Stomach smooth muscle (tissue), 2 donors: ENCODE data around the gene HPS3.

Source experiments
- H3K27ac ChIP-seq: one replicate; pipeline ENCODE4 v1.7.0; 2013; ENCODE audit warnings: mild to moderate bottlenecking, low read length, inconsistent platforms
- H3K27me3 ChIP-seq, 2 donors: one replicate each; pipeline ENCODE4 v1.7.0; 2013; ENCODE audit warnings: low read length in 2 of 2; ENCODE audit not compliant: insufficient read depth in 2 of 2, control insufficient read depth in 1 of 2
- H3K36me3 ChIP-seq, 2 donors: one replicate each; pipeline ENCODE4 v1.7.0; 2013; ENCODE audit warnings: low read length in 2 of 2; ENCODE audit not compliant: control insufficient read depth in 2 of 2, insufficient read depth in 2 of 2
- H3K4me1 ChIP-seq: one replicate; pipeline ENCODE4 v1.7.0; 2013; ENCODE audit warnings: low read length; ENCODE audit not compliant: control insufficient read depth, insufficient read depth
- H3K4me3 ChIP-seq, 2 donors: one replicate each; pipeline ENCODE4 v1.7.0; 2013; ENCODE audit warnings: low read length in 2 of 2
- H3K9ac ChIP-seq, 2 donors: one replicate each; pipeline ENCODE4 v1.7.0; 2013; ENCODE audit warnings: low read length in 2 of 2, mild to moderate bottlenecking in 1 of 2
- H3K9me3 ChIP-seq, 2 donors: one replicate each; pipeline ENCODE4 v1.7.0; 2013; ENCODE audit warnings: low read length in 2 of 2; ENCODE audit not compliant: control insufficient read depth in 2 of 2
- donor health status: healthy.
- donor health status: Pancreatic carcinoma.

HPS3 gene

DNA sequence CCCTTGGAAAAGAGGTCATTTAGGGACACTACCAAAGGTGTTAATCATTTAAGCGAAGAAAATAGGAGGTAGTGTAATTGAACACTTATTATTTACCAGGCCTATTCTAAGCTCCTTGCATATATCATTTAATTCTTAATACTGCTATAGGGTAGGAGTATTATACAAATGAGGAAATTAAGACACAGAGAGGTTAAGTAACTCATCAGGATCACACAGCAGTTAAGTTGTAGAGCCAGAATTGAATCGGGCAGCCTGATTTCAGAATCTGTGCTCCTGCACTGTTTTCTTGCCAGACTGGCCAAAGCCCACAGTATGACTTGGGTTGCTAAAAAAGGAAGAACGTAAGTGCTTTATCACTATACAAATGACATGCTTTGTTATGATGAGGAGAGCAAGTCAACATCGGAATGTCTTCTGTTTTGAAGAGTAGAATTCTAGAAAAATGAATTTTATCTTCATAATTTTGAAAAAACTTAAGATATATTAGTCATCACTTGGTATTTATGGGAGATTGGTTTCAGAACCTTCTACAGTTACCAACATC is 31.4 kb downstream of the HPS3 start:
- Histone ChIP-seq H3K36me3 (peaks cover 8 to 20% of the 10 kb centered on the region in 2 donors), H3K9me3 (no peaks in the 10 kb centered on the region), H3K4me1 (no peaks in the 10 kb centered on the region), H3K4me3 (no peak overlapping the region), H3K27ac (no peak overlapping the region), H3K9ac (no peak overlapping the region), H3K27me3 (no peaks in the 10 kb centered on the region)

GRCh38 chr3:149162007-149162406 is 32.6 kb downstream of the HPS3 start:
- H3K4me3 ChIP-seq: no peak overlapping the region
- peaks cover 4 to 17% of the 10 kb centered on the region in 2 donors for H3K36me3 ChIP-seq
- H3K27ac ChIP-seq: no peak overlapping the region
- H3K4me1 ChIP-seq: no peaks in the 10 kb centered on the region
- no peak overlapping the region for H3K9ac ChIP-seq
- H3K27me3 ChIP-seq: no peaks in the 10 kb centered on the region
- H3K9me3 ChIP-seq: no peaks in the 10 kb centered on the region

DNA sequence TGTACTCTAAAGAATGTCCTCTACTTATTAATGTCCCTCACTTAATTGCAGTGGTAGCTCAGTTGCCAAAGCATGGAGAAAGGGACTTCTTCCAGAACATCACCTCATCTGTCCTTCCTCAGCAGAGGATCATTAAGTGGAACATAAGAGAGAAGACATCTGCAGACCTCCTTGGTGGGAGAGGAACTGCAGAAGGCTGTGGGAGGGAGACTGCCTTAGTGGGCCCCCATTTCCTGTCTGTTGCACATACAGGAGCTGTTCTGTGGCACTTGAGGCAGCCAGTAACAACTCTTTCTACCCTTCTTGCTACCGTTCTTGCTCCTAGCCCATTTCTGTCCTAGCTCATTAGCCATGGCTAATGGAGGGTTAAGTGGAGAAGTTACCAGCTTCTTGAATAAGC is 33.6 kb downstream of the HPS3 start:
- Histone ChIP-seq H3K9me3 (no peaks in the 10 kb centered on the region), H3K27ac (no peak overlapping the region), H3K36me3 (peaks cover 10 to 12% of the 10 kb centered on the region in 2 donors), H3K4me3 (no peak overlapping the region), H3K27me3 (no peaks in the 10 kb centered on the region), H3K9ac (no peak overlapping the region), H3K4me1 (no peaks in the 10 kb centered on the region)

DNA sequence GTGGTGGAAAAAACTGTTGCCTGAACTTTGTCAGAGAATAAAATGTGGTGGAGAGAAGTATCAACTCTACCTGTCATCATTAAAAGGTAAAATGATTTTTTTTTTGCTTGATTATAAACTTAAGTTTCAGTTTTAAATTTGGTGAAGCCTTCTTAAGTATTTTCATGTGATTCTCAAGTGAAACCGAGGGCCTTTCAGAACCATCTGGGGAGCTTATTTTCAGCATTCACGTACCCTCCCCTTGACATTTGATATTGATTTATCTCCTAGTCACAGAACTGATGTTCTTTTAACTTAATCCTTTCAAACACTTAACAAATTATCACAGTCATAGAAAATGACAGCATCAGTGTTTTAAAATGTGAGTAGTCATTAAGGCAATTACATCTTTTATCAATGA is 38.5 kb downstream of the HPS3 start:
- Histone ChIP-seq H3K27me3 (no peaks in the 10 kb centered on the region), H3K9ac (no peak overlapping the region), H3K36me3 (peaks cover 17 to 18% of the 10 kb centered on the region in 2 donors), H3K4me1 (no peaks in the 10 kb centered on the region), H3K27ac (no peak overlapping the region), H3K4me3 (no peak overlapping the region), H3K9me3 (no peaks in the 10 kb centered on the region)

- H3K4me1 ChIP-seq: no peaks in the 10 kb centered on the region
- H3K27me3 ChIP-seq: no peaks in the 10 kb centered on the region
- no peak overlapping the region for H3K27ac ChIP-seq
- H3K9me3 ChIP-seq: no peaks in the 10 kb centered on the region
- peaks cover 12 to 13% of the 10 kb centered on the region in 2 donors for H3K36me3 ChIP-seq
- H3K4me3 ChIP-seq: no peak overlapping the region
- no peak overlapping the region for H3K9ac ChIP-seq
These were observed 41.2 kb downstream of the HPS3 start for GRCh38 chr3:149170672-149171071.

GRCh38 chr3:149174901-149175300 is 45.5 kb downstream of the HPS3 start:
- Histone ChIP-seq H3K4me3 (no peak overlapping the region), H3K9me3 (no peaks in the 10 kb centered on the region), H3K36me3 (peaks cover 0 to 3% of the 10 kb centered on the region in 2 donors), H3K9ac (no peak overlapping the region), H3K27me3 (no peaks in the 10 kb centered on the region), H3K27ac (no peak overlapping the region), H3K4me1 (no peaks in the 10 kb centered on the region)

DNA sequence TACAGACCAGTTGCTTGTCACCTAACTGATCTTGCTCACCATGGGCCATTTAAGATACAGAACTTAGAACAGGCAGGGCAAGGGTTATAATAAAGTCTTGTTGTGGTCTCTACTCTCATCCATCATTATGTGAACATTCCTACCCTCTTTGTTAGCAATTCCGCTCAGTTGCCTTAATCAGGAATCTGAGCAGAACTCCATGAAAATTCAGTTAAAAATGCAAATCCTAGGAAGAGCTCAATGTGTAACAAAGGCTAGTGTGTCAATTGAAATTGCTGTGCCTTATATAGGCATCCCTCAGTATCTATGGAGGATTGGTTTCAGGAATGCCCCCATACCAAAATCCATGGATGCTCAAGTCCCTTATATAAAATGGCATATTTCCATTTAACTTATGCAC is 47.7 kb downstream of the HPS3 start:
- H3K36me3 ChIP-seq: peaks cover 0 to 3% of the 10 kb centered on the region in 2 donors
- no peak overlapping the region for H3K4me3 ChIP-seq
- no peaks in the 10 kb centered on the region for H3K4me1 ChIP-seq
- H3K27me3 ChIP-seq: no peaks in the 10 kb centered on the region
- H3K9ac ChIP-seq: no peak overlapping the region
- H3K9me3 ChIP-seq: no peaks in the 10 kb centered on the region
- no peak overlapping the region for H3K27ac ChIP-seq

DNA sequence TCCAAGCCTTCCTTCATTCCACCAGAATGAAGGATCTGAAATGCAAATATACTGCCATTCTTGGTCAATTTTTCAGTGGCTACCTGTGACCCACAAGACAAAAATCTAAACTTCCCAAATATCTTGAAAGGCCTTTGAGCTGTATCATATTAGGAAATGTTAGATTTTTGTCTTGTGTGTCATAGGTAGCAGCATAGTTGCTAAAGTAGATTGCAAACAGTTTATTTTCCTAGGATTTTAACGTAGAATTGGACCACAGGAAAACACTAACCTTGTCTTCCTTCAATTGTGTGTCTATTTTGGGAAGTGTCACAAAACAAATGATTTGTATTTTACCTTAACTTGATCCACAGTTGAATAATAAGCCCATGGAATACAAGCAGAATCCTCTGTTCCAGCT is 49.8 kb downstream of the HPS3 start:
- H3K27ac ChIP-seq: peak overlapping the region; percentile 12

GRCh38 chr3:149180057-149180573 is 50.7 kb downstream of the HPS3 start:
- Histone ChIP-seq H3K36me3 (no peaks in the 10 kb centered on the region), H3K27me3 (no peaks in the 10 kb centered on the region), H3K9me3 (no peaks in the 10 kb centered on the region), H3K4me1 (no peaks in the 10 kb centered on the region), H3K9ac (no peak overlapping the region), H3K27ac (peak overlapping the region; percentile 61), H3K4me3 (no peak overlapping the region)

More for the DNA sequence above, 49.8 kb downstream of the HPS3 start:
- Histone ChIP-seq H3K9ac (no peak overlapping the region), H3K9me3 (no peaks in the 10 kb centered on the region), H3K27me3 (no peaks in the 10 kb centered on the region), H3K4me1 (no peaks in the 10 kb centered on the region), H3K4me3 (no peak overlapping the region), H3K36me3 (no peaks in the 10 kb centered on the region)

- Histone ChIP-seq H3K36me3 (no peaks in the 10 kb centered on the region), H3K27ac (no peak overlapping the region), H3K4me1 (no peaks in the 10 kb centered on the region), H3K9ac (no peak overlapping the region), H3K4me3 (no peak overlapping the region), H3K9me3 (no peaks in the 10 kb centered on the region), H3K27me3 (no peaks in the 10 kb centered on the region)
These were observed 51.7 kb downstream of the HPS3 start for GRCh38 chr3:149181182-149181581.

DNA sequence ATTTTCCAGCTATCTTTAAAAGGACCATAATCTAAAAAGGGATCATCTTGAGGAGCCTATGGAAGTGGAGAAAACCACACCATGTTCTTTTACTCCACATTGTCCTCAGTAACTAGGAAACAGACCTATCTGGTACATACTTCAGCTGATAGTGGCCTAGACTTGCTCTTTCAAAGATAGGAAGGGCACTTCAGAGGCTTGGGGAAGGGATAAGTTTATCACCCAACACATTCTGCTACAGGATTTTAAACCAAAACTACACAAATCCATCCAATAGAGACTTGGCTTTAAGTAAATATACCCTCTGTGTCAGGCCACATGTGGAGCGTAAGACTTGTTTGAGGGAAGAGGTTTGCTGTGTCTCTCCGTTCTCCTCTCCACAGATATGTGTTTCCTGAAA is 56.8 kb downstream of the HPS3 start:
- Histone ChIP-seq H3K36me3 (no peaks in the 10 kb centered on the region), H3K27ac (no peak overlapping the region), H3K9ac (no peak overlapping the region), H3K4me1 (no peaks in the 10 kb centered on the region), H3K4me3 (no peak overlapping the region), H3K27me3 (no peaks in the 10 kb centered on the region), H3K9me3 (no peaks in the 10 kb centered on the region)
